Activated CD4-positive, alpha-beta T cell treated with anti-CD3 and anti-CD28 coated beads, Interleukin-2, Interleukin-6, amounts not matched to agents 100 ng/mL and 50 ng/mL, durations not matched to agents 16 hours and 8 hours (primary cell): Measurements from ENCODE around the gene ZNF14.
"Not testable (repeated sequence)": the region's sequence is repeated elsewhere in the genome, so short reads cannot be mapped to it uniquely, and the experiment has no call there.

Experiments used
- DNase-seq: peaks from one replicate; pipeline ENCODE4 v3.0.0-alpha.2; 2020

The ZNF14 gene

DNA sequence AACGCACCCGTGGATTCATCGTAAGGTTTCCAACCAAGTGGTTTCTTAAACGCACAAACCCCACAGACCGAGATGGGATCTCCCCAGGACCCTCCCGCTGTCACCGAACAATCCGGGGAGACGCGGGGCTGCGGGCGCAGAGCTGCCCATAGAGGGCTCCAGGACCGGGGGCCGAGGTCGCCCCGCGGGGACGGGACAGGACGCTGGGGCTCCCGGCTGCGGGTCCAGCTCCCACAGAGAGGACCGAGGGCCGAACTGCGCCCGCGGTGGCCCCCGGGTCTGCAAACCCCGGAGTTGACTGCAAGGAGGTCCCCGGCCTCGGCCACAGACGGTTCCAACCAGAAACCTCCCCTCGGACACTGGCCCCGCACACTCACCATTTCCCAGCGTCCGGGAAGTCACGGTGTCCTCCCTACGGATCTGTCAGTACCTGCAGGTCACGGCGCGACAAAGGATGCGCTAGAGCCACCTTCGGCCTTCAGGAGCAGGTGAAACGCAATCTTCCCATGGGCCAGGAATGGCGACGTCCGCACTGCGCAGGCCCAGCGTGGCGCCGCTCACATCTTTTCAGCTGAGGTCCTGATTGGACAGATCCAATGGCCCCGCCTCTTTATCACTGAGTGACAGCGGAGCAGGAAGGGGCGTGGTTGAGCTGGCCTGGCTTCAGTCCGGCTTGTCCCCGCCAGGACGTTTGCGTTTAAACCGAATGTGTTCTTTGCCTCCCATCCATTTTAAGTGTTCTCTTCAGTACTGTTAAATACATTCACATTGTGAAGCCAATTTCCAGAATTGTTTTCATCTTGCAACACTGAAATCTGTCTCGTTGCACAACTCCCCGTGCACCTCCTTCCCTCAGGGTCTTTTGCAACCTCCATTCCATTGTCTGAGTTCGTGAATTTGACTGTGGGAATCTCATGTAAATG lies at the start of gene ZNF14:
ZNF14 (minus strand) TSS at position 534 of the 923 bp plus-strand sequence; CDS start at position 380, 154 bp downstream.
- peak; percentile 94 for DNase-seq

DNA sequence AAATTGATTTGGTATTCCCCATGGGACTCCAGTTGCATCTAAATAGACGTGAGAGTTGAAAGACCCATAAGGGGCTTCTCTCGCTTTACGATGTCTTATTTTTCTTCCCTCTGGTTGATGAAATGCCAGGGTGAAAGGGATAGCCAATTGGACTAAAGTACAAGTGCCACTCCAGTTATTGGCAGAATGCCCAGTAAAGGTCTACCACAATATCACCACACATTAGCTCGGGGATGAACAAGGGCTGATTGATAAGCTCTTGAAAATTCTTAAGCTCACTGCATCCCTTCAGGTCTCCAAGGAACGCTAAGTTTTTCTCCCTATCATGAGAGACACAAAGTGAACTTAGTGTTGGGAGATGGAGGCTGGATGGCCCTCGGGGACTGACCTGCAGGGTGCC lies 48.9 kb upstream of the ZNF14 start:
- not testable (repeated sequence) for DNase-seq

DNA sequence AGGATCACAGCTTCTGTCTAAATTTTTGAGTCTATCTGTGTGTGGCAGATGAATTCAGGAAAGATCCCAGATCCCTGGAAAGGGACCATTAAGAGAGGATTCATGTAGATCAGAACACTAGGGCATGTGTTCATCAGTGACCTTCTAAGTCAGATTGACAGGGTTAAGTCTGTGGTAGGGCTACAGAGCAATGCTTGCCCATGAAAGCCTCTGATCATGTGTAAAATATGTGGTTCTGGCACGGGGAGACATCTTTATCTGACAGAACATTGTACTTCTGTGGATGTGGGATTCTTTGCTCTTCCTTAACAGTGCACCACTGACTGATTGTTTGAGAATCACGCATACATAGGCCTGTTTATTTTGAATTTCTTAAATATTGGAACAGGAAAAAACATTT lies 45.8 kb upstream of the ZNF14 start:
- no peak for DNase-seq

DNA sequence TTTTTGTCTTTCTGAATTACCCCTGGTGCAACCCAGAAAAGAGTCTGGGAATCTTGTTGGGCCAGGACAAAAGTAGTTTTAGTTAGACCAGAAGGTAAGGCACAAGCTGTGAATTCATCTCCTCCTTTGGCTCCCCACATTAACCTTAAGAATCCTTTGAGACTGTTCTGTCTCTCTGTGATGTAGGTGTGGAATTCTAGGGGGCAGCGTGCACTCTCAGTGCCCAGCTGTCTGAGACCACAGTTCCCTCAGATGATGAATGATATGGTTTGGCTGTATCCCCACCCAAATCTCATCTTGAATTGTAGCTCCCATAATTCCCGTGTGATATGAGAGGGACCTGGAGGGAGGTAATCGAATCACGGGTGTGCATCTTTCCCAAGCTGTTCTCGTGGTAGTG lies 44.8 kb upstream of the ZNF14 start:
- no peak for DNase-seq

DNA sequence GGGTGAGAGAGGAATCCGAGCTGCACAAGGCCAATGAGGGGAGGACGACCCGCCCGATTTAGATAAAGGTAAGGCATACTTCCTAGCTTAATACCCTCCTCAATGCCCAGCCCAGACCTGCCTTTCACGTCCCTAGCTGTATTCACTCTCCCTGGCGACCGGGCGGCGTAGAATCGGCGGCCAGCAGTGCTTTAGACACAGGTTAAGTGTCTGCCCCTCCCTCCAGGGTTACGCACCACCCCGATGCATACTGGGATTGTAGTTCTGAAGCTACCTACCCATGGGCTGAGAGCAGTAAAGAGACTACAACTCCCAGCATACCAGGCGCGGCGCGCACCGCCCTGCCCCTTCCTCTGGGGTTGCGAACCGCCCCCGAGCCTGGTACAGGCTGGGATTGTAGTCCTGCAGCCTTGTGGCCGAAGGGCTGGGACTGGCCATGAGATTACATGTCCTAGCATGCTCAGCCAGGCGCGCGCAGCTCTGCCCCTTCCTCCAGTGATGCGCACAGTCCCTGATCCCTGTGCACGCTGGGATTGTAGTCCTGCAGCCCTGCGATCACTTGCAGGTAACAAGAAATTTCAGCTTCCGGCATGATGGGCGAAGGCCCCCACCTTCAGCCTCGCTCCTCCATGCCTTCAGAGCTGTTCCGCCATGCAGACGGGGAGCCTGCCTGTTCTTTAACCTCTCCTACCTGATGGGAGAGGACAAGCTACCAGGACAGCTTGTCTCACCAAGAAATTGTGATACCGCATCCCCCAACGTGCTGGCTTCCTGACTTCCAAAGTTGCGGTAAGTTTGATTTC lies 43.5 kb upstream of the ZNF14 start:
- DNase-seq = peak; percentile 96

DNA sequence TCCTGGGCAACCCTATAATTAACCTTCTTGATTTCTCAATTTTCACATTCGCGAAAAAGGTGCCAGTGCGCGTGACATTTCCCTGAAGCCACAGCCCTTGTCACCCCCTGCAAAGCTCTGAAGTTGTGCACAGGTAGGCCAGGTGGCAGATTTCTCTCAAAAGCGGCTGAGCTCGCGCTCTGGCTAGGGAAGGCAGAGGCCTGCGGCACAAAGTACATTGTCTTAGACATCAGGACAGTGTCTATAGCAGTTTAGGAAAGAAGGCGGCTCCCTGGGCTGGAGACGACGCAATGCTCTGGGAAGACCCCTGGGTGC lies 42.9 kb upstream of the ZNF14 start:
- no peak for DNase-seq

DNA sequence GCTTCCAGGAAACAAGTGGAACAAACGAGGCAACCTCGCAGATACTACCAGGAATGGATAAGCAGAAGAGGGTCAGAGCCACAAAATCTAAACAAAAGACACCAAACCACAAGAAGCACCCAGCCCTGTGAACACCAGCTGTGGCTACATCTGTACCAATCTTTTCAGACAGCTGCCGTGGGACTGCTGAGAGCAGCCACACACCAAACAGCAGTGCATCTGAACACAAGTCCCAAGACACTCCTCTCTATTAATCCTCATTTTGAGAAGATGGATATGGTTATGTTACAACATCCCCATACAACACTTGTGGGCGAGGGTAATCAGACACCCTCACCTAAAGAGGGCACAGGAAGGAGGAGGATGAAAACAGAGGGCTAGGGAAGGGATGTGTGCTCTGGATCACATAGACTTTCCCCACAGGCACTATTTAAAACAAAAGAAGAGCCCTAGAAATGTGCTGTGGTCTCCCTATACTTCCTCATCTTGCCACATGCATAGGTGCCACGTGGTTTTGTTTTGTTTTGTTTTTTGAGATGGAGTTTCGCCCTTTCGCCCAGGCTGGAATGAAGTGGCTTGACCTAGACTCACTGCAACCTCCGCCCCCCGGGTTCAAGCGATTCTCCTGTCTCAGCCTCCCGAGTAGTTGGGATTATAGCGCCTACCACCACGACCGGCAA lies 41.6 kb upstream of the ZNF14 start:
- no peak for DNase-seq

DNA sequence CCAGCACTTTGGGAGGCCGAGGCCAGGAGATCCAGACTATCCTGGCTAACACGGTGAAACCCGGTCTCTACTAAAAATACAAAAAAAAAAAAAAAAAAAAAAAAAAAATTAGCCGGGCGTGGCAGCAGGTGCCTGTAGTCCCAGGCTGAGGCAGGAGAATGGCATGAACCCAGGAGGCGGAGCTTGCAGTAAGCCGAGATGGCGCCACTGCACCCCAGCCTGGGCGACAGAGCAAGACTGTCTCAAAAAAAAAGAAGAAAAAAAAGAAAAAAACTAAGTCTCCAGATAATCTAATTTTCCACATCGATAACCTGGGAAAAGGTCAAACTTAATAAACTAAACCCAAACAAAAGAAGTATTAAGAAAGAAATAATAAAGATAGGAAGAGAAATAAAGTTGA lies 39.1 kb upstream of the ZNF14 start:
- not testable (repeated sequence) for DNase-seq

DNA sequence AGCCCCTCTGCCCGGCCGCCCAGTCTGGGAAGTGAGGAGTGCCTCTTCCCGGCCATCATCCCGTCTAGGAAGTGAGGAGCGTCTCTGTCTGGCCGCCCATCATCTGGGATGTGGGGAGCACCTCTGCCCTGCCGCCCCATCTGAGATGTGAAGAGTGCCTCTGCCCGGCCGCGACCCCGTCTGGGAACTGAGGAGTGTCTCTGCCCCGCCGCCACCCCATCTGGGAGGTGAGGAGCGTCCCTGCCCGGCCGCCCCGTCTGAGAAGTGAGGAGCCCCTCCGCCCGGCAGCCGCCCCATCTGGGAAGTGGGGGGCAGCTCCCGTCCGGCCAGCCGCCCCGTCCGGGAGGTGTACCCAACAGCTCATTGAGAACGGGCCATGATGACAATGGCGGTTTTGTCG lies 37.1 kb upstream of the ZNF14 start:
- DNase-seq = not testable (repeated sequence)

DNA sequence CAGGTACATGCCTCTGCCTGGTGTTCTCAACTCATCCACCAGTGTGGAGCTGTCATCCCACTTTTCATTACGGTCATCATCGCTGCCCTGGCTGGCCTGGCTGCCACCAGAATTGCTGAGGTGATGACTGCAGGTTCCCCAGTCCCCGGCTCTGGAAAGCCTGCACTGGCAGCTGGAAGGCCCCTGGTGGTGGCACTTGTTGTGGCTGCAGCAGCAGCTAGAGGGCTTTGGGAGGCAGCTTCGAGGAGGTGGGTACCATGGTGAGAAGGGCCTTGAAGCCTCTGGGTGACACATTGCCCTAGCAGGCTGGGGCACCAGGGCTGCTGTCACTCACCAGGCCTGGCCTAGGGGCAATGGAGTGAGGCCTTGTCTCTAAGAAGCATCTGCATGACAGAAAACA lies 25.3 kb upstream of the ZNF14 start:
- no peak for DNase-seq

DNA sequence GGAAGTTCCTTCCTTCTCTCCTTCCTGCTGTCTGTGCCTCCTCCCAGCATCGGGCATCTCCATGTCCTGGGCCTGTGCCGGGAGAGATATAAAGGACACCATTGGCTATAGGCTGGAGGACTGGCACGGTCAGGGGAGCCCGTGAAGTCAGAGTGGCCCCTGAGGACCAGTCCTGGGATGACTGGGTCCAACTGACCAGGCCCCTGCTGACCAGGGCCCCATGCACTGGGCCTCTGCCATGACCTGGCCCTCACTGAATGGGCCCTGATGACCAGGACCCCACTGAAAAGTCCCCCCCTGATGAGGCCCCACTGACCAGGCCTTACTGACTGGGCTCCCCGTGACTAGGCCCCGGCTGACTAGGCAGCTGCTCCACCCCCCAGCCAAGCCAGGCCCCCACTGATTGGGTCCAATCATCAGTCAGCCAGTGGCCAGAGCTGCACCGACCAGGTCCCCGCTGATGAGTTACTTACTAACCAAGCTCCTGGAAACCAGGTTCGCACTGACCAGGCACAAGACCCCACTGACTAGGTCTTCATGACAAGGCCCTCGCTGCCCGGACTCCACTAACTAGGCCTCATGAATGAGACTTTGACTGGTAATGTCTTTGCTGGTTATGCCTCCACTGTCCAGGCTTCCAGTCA lies 20.0 kb upstream of the ZNF14 start:
- DNase-seq = no peak

DNA sequence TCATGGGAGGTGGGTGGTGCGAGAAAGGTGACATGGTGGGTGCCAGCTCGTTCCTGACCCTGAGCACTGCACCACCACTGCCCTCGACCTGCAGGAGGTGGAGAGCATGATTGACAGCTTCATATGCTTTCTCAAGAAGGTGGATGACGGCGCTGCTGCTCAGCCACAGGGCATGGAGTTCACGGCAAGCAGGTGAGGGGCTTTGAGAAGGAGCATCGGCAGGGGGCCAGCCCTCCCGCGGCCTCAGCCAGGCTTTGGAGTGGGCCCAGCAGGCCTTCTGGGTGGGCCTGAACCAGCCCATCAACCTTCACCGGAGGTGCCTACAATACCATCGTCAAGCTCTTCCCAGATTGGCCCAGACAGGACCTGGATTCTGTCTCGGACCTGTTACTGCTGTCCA lies 18.9 kb upstream of the ZNF14 start:
- no peak for DNase-seq

DNA sequence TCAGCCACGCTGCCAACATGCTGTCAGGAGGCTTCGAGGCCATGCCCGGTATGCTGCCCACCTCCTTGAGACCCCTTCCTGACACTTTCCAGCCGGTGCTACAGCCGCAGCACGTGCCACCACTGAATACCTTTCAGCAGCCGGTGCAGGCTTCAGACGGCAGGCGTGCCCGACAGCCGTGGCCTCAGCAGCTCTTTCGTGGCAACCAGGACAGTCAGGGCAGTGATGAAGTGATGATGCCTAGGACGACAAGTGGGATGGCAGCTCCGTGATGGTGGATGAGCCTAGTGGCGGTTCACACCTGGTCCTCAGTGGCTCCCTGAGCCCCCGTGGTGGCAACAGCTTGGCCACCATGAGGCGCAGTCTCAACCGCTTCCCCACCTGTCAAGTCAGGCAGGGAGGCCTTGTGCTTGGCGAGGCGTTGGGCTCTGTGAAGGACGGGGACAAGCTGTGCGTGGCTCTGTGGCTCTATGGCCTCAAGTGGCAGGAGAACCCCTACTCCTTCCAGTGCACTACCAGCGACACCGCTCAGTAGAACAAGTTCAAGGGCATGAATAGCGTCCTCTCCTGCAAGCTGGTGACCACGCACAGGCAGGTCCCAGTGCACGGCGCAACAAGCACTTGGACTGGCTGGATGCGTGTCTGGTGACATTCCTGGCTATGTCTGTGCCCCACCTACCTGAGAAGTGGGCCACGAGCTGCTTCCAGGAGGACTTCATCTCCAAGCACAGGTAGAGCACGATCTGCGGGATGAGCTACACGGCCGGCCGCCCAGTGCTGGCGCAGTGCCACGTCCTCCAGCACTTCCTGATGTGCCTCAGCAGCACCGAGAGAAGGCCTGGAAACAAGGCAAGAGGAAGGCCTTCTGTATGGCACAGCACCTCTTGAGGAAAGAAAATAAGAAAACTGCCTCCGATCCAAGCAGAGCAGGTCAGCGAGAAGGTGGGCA lies 18.2 kb upstream of the ZNF14 start:
- no peak for DNase-seq

DNA sequence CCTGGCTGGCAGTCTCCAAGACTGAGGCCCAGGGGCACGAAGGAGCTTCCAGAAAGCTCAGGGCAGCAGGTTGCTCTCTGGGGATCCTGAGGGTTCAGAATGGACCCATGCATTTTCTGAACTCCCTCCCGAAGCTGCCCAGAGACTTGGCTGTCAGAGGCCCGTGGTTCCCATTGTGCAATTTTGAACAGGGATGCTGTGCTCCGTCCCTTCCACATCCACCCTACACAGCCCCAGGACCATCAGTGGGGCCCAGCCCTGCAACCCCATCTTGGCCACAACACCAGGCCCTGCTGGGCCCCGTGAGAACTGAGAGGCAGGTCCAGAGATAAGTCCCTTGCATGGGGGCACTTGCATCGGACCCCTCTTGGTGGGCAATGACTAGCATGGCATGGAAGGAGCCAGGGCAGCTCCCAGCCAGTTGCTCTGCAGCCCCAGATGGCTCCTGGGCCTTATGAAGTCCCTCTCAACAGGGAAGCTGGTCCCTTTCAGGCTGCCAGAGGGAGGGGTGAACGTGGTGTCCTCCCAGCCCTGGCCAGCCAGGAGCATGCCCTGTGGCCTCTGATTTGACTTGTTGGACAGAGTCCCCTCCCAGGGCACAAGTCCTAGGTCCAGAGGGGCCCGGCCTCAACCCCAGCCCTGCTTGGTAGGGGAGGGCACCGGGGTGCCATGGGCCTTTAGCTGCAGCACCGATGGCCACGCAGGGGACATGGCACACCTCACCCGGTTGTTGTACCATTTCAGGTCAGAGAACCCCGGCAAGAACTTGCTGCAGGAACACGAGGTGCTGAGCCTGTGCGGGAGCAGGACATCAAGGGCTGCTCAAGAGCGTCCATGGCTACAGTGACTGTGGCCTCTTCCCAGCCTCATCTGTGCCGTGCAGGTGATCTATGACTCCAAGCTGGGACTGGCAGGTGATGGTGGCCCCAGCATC lies 17.3 kb upstream of the ZNF14 start:
- DNase-seq = no peak

DNA sequence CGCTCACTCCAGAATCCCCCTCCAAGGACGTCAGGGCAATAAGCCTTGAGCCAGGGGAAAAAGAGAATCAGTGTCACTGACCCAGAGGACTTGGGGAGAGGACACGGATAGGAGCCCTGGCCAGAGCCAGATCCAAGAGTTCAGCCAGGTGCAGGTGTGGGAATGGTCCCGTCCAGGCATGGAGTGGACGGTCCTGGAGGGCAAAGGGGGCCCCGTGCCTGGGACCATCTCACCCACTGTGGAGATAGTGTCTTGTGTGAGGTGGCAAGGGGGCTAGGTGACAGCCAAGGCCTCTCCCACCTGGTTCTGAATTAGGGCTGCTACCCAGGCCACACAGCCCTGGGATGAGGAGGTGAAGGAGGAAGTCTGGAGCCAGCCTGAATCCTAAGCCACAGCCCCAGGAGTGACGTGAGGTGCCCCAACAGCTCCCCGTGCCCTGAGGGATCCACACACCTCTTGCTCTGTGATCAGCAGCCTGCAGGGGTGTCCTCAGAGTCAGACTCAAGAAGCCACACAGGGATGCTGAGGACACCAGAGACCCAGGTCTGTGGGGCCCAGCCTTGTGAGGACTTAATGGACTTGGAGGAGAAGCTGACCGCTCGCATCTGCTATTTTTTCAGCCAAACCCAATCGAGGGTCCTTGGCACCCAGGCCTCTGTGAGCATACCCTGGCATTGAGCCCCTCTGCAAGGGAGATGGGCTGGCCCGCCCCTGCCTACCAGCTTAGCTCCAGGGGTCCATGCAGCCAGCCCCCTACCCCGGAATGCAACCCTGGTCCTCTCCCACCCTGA lies 16.4 kb upstream of the ZNF14 start:
- no peak for DNase-seq

DNA sequence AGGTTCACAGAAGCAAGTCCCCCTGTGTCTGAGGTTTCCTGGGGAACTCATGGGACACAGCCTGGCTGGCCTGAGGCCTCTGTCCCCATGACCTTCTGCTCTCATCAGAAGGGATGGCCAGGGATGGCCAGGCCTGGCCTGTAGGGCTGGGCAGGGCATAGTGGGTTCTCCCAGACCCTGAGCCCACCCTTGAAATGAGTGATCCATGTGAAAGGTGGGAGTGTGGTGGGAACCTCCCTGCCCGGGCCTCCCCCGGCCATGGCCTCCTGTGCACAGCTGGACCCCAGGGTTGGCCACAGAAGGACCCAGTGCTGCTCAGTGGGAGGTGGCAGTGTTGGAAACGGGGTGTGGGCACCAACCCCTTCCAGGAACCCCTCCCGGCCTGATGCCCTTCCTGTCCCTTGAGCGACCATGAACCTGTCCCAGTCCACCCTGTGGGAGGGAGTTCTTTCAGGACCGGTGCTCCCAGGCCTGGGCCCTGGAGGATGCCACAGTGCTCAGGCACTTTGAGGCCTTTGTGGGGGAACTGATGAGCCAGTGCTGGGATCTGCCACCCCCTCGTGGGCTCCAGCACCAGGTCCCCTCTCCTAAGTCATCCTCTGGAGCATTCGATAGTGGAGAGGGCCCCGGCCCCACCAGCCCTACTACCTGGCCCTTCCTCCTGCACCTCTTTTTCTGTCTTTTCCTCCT lies 15.5 kb upstream of the ZNF14 start:
- DNase-seq = no peak

DNA sequence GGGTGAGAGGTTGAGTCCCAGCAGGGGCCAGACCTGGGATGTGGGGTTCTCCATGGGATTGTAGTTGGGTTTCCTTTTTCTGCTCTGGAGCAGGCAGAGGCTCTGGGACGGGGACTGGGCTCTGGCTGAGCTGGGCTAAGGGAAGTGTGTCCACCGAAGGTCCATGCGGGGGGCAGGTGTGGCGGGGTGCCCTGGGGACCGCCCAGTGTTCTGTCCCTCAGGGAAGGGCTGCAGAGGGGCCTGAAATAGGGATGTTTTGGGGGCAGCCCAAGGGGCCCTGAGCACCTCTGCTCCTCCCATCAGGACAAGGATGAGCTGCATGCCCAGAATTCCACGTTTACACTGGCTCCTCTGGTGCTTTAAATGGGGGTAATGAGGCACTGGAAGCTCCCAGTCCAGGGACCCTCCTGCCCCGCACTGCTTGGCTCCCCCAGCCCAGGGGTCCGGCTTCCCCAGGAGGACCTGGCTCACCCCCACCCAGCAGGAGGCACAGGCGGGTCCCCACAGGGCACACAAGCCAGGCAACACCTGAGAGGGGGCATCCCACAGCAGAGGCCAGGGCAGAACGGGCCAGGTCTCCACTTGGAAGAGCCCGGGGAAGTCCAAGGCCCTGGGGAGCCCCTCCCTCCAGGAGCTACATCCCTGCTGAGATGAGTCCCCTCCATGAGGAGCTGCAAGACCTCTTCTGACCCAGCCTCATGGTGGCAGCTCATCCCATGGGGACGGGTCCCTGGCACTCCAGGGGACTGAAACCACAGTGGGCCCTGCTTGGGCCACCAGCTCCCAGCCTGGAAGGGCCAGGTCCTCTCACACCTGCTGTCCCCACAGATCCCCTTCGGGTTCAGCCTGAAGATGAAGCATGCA lies 14.7 kb upstream of the ZNF14 start:
- DNase-seq = no peak
